ENCODE results near the gene STX8.

- TF ChIP-seq CTCF (IDR thresholded peaks at IDR 0.05) (no peak), MXI1 (IDR thresholded peaks at IDR 0.05; ENCODE audit: low read depth, low read length) (no peak), SMC3 (IDR thresholded peaks at IDR 0.05; ENCODE audit: low read depth, low read length) (no peak), MEF2A (IDR thresholded peaks at IDR 0.05; ENCODE audit: borderline replicate concordance, low read depth) (no peak), TEAD4 (IDR thresholded peaks at IDR 0.05; ENCODE audit: borderline replicate concordance, insufficient read depth) (no peak), POLR2AphosphoS5 (IDR thresholded peaks at IDR 0.05; ENCODE audit: low read depth, low read length) (no peak), TAF1 (IDR thresholded peaks at IDR 0.05; ENCODE audit: borderline replicate concordance, low read depth, low read length) (no peak)
- TF ChIP-seq, protein P1, sequence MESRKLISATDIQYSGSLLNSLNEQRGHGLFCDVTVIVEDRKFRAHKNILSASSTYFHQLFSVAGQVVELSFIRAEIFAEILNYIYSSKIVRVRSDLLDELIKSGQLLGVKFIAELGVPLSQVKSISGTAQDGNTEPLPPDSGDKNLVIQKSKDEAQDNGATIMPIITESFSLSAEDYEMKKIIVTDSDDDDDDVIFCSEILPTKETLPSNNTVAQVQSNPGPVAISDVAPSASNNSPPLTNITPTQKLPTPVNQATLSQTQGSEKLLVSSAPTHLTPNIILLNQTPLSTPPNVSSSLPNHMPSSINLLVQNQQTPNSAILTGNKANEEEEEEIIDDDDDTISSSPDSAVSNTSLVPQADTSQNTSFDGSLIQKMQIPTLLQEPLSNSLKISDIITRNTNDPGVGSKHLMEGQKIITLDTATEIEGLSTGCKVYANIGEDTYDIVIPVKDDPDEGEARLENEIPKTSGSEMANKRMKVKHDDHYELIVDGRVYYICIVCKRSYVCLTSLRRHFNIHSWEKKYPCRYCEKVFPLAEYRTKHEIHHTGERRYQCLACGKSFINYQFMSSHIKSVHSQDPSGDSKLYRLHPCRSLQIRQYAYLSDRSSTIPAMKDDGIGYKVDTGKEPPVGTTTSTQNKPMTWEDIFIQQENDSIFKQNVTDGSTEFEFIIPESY (IDR thresholded peaks at IDR 0.05; ENCODE audit: borderline replicate concordance, low read depth): no peak
Measured at GRCh38 chr17:9386401-9386800, 189.2 kb downstream of the STX8 start.

All from SK-N-SH (cell line).